Esophagus muscularis mucosa (tissue), 4 donors: ENCODE data around the gene CCNYL1. TPM values are rescaled to one million over a fixed set of nuclear protein-coding genes. Genes with fewer than 3 reads are reported as not detected.

ENCODE experiments used
- DNase-seq: peaks from one replicate; pipeline ENCODE4 v3.0.0-alpha.2; 2017; ENCODE audit errors: extremely low spot score
- H3K27ac ChIP-seq, 4 donors: fragments of 200-600 bp; sonication (generic); replicated peaks in 1 of 4; 1 replicate in 3 of 4; 2 replicates in 1 of 4; pipeline ENCODE4 v1.5.1; 2016 to 2019; ENCODE audit warnings: mild to moderate bottlenecking in 1 of 4
- H3K27me3 ChIP-seq, 4 donors: fragments of 200-600 bp; sonication (generic); one replicate each; pipeline versions ENCODE4 v1.5.1 to v1.6.0; 2016 to 2019
- H3K36me3 ChIP-seq, 4 donors: fragments of 200-600 bp; sonication (generic); one replicate each; pipeline ENCODE4 v1.5.1; 2016 to 2019
- H3K4me1 ChIP-seq, 4 donors: fragments of 200-600 bp; sonication (generic); one replicate each; pipeline ENCODE4 v1.5.1; 2016 to 2019
- H3K4me3 ChIP-seq, 4 donors: fragments of 200-600 bp; sonication (generic); 1 replicate in 2 of 4; 2 replicates in 2 of 4; pipeline ENCODE4 v1.5.1; 2016 to 2019; ENCODE audit warnings: mild to moderate bottlenecking in 4 of 4, moderate library complexity in 1 of 4
- H3K9me3 ChIP-seq, 4 donors: fragments of 200-600 bp; sonication (generic); 1 replicate in 3 of 4; 2 replicates in 1 of 4; pipeline ENCODE4 v1.5.1; 2016 to 2019
- EP300 ChIP-seq: sonication (generic); formaldehyde crosslinking; IDR thresholded peaks from one replicate; pipeline ENCODE4 v1.6.1; 2017; ENCODE audit warnings: antibody characterized with exemption
- POLR2A ChIP-seq: fragments of 450-650 bp; IDR thresholded peaks from one replicate; pipeline ENCODE4 v1.6.1; 2017; ENCODE audit warnings: antibody characterized with exemption, moderate library complexity, mild to moderate bottlenecking, low read depth
- POLR2AphosphoS5 ChIP-seq, 2 donors: sonication (generic); formaldehyde crosslinking; IDR thresholded peaks; one replicate each; pipeline ENCODE4 v1.6.1; 2017; ENCODE audit warnings: antibody characterized with exemption in 2 of 2
- WGBS: methylation state at CpG from one replicate; pipeline ENCODE4 v1.1.5; 2018; 5-methylcytosine and 5-hydroxymethylcytosine counted together
- intact Hi-C: fragments of 100-400 bp; cut with DNase I; formaldehyde crosslinking; loops from one replicate; pipeline ENCODE4 v1.15.1; 2023
- total RNA-seq, 4 donors: library from RNA; depleted of rRNA; stranded (reverse); fragments of >200 nt; gene quantifications; one replicate each; pipeline versions ENCODE4 v1.1.0 to v1.2.1, GENCODE V29; 2016
- TF ChIP-seq, protein P1 (sequence below), 3 experiments: fragments of 200-600 bp in 2 of 3; fragments of 450-650 bp in 1 of 3; sonication (generic) in 2 of 3; IDR thresholded peaks; one replicate each; pipeline ENCODE4 v1.5.1; 2017 to 2019; ENCODE audit warnings: antibody characterized with exemption in 3 of 3, mild to moderate bottlenecking in 2 of 3, moderate library complexity in 1 of 3

Gene CCNYL1
- 10 to 100 TPM; 13.5 to 17.4 (median 16.2) TPM for total RNA-seq

DNA sequence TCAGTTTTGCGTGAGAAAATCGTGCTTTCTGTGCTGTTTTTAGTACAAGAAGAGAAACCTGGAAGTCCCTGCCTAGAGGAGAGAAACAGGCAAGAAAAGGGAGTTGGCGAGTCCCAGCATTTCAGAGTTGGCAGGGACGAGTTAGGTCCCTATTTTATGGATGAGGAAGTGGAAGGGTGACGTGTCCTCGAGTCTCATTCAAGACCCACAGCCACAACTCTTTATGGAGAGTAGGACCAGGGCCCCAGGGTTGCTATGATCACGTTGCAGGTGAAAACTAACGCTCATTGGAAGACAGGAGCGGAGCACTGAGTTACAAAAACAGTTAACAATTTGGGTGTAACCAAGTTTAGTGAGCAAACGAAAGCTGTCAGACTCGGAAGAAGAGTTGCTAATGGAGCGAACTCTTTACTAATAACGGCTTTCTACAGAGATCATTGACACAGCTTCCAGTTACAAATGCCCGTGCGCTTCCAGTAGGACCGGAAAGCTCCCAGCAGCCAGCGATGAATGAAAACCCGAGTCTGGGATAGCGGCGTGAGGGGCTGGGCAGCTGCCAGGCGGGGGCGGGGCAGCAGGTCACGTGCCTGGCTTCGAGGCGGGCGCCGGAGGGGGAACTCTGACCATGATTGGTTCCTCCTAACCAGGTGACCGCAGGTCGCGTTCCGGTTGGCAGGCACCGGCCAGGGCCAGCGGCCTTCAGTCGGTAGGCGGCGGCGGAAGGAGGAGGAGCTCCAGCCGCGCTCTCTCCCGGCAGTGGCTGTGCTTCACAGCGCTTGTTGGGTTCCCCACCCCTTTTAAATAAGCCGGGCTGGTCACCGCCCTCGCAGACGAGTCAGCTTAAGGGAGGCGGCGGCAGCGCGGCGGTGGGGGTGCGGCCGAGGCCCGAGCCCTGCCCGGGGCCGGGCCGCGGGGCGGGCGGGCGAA is at the start of gene CCNYL1:
Gene CCNYL1 (plus strand): TSS at position 827 of the 927 bp plus-strand sequence. CDS start 257 bp downstream, outside the sequence.
- intact Hi-C loops, result loop anchor here (5.0 kb wide), 2 partner anchors 84 to 184 kb away; partner anchors contain the start of genes CREB1 and METTL21A
- peak within 1 kb of the TSS; percentile 91 to 97 (median 94) for H3K27ac ChIP-seq
- WGBS, result 0% methylated on average over 16 of the region's 60 CpGs

DNA sequence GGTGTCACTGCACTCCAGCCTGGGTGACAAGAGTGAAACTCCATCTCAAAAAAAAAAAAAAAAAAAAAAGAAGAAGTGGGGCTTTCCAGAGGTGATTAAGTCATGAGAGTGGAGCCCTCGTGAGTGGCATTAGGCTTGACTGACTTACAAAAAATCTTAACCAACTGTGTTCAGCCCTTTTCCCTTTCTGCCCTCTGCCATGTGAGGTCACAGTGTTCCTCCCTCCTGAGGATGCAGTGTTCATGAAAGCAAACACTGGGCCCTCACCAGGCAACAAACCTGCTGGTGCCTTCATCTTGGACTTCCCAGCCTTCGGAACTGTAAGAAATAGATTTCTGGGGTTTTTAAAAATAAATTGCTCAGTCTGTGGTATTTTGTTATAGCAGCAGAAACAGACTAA is 49.2 kb upstream of the CCNYL1 start:
- Histone ChIP-seq H3K4me3 (no peak overlapping the region), H3K9me3 (no peaks in the 10 kb centered on the region), H3K36me3 (no peaks in the 10 kb centered on the region), H3K27me3 (no peaks in the 10 kb centered on the region), H3K27ac (no peak overlapping the region), H3K4me1 (no peaks in the 10 kb centered on the region)
- no peak for DNase-seq
- intact Hi-C loops, result no loop called here
- WGBS, result 80% methylated on average over 2 of the region's 2 CpGs
- TF ChIP-seq EP300, result no peak
- TF ChIP-seq POLR2AphosphoS5 (IDR thresholded peaks at IDR 0.05), result no peak
- TF ChIP-seq POLR2A, result no peak
- TF ChIP-seq, protein P1, sequence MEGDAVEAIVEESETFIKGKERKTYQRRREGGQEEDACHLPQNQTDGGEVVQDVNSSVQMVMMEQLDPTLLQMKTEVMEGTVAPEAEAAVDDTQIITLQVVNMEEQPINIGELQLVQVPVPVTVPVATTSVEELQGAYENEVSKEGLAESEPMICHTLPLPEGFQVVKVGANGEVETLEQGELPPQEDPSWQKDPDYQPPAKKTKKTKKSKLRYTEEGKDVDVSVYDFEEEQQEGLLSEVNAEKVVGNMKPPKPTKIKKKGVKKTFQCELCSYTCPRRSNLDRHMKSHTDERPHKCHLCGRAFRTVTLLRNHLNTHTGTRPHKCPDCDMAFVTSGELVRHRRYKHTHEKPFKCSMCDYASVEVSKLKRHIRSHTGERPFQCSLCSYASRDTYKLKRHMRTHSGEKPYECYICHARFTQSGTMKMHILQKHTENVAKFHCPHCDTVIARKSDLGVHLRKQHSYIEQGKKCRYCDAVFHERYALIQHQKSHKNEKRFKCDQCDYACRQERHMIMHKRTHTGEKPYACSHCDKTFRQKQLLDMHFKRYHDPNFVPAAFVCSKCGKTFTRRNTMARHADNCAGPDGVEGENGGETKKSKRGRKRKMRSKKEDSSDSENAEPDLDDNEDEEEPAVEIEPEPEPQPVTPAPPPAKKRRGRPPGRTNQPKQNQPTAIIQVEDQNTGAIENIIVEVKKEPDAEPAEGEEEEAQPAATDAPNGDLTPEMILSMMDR (IDR thresholded peaks at IDR 0.05), result no peak

More for the DNA sequence above, at the start of gene CCNYL1:
- no peaks in the 10 kb centered on the region for H3K27me3 ChIP-seq
- TF ChIP-seq EP300, result no peak
- TF ChIP-seq, protein P1 (IDR thresholded peaks at IDR 0.05), result peak in 1 of 3 experiments; percentile 38
- peak; percentile 53 for TF ChIP-seq POLR2A
- TF ChIP-seq POLR2AphosphoS5 (IDR thresholded peaks at IDR 0.05), result peak; percentile 96 to 98
- peak within 1 kb of the TSS; percentile 80 to 98 (median 90) for H3K4me3 ChIP-seq
- H3K4me1 ChIP-seq, result peaks cover 9 to 31% (median 29%) of the 10 kb centered on the region in 4 donors
- no peaks in the 10 kb centered on the region for H3K36me3 ChIP-seq
- DNase-seq, result peak; percentile 99
- no peaks in the 10 kb centered on the region for H3K9me3 ChIP-seq

DNA sequence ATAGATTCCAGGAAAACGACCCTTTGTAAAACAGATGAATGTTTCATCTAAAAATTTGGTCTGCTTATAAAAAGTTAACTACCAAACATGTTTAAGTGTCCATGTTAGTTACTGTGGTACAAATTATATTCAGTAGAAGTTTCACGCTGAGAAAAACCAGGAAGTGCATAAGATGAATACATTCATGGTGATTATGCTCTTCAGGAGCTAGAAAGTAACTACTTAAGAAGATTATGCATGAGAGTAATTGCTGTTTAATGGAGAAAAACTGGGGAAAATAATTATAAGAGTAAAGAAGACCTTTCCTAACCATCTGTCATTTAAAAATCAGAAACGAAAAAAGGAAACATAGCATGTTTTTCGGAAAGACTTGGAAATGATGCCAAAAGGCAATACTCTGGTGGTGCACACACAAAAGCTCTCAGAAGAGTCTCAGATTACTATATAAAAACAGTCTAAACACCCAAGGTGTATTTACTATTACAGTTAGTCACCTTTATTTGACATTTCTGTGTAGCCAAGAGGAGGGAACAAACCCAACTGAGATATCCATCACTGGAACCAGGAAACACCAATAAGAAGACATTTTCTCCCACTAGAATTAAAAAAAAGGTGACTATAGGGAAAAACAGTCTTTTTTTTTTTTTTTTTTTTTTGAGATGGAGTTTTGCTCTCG is 47.4 kb upstream of the CCNYL1 start:
- no peak for DNase-seq
- H3K4me1 ChIP-seq, result no peaks in the 10 kb centered on the region
- no peak overlapping the region for H3K4me3 ChIP-seq
- H3K27me3 ChIP-seq, result no peaks in the 10 kb centered on the region
- 60% methylated on average over 5 of the region's 5 CpGs for WGBS
- H3K36me3 ChIP-seq, result no peaks in the 10 kb centered on the region
- intact Hi-C loops, result no loop called here
- TF ChIP-seq, protein P1 (IDR thresholded peaks at IDR 0.05), result no peak
- TF ChIP-seq POLR2A, result no peak
- no peak for TF ChIP-seq POLR2AphosphoS5 (IDR thresholded peaks at IDR 0.05)
- no peak for TF ChIP-seq EP300
- no peak overlapping the region for H3K27ac ChIP-seq
- no peaks in the 10 kb centered on the region for H3K9me3 ChIP-seq

GRCh38 chr2:207670887-207671286 is 40.6 kb upstream of the CCNYL1 start:
- Histone ChIP-seq H3K9me3 (no peaks in the 10 kb centered on the region), H3K4me1 (no peaks in the 10 kb centered on the region), H3K27me3 (no peaks in the 10 kb centered on the region), H3K4me3 (no peak overlapping the region), H3K27ac (no peak overlapping the region), H3K36me3 (no peaks in the 10 kb centered on the region)
- TF ChIP-seq EP300, result no peak
- no peak for TF ChIP-seq POLR2A
- 71% methylated on average over 6 of the region's 6 CpGs for WGBS
- DNase-seq, result no peak
- intact Hi-C loops, result no loop called here

GRCh38 chr2:207673431-207673830 is 38.0 kb upstream of the CCNYL1 start:
- intact Hi-C loops, result no loop called here
- no peak overlapping the region for H3K4me3 ChIP-seq
- no peaks in the 10 kb centered on the region for H3K36me3 ChIP-seq
- H3K27ac ChIP-seq, result no peak overlapping the region
- no peaks in the 10 kb centered on the region for H3K27me3 ChIP-seq
- no peak for DNase-seq
- WGBS, result 88% methylated on average over 2 of the region's 2 CpGs
- TF ChIP-seq POLR2A, result no peak
- no peak for TF ChIP-seq EP300
- no peak for TF ChIP-seq POLR2AphosphoS5 (IDR thresholded peaks at IDR 0.05)
- TF ChIP-seq, protein P1 (IDR thresholded peaks at IDR 0.05), result no peak
- no peaks in the 10 kb centered on the region for H3K4me1 ChIP-seq
- H3K9me3 ChIP-seq, result no peaks in the 10 kb centered on the region
